Iris pigment epithelial cell (primary cell): ENCODE results near the gene RCOR1.
A peak's percentile ranks its signal among the peaks of the same experiment; 100 is the strongest.

Experiments used
- DNase-seq: peaks from one replicate; pipeline ENCODE4 v3.0.0-alpha.2; 2011; ENCODE audit warnings: low read depth

Gene RCOR1

DNA sequence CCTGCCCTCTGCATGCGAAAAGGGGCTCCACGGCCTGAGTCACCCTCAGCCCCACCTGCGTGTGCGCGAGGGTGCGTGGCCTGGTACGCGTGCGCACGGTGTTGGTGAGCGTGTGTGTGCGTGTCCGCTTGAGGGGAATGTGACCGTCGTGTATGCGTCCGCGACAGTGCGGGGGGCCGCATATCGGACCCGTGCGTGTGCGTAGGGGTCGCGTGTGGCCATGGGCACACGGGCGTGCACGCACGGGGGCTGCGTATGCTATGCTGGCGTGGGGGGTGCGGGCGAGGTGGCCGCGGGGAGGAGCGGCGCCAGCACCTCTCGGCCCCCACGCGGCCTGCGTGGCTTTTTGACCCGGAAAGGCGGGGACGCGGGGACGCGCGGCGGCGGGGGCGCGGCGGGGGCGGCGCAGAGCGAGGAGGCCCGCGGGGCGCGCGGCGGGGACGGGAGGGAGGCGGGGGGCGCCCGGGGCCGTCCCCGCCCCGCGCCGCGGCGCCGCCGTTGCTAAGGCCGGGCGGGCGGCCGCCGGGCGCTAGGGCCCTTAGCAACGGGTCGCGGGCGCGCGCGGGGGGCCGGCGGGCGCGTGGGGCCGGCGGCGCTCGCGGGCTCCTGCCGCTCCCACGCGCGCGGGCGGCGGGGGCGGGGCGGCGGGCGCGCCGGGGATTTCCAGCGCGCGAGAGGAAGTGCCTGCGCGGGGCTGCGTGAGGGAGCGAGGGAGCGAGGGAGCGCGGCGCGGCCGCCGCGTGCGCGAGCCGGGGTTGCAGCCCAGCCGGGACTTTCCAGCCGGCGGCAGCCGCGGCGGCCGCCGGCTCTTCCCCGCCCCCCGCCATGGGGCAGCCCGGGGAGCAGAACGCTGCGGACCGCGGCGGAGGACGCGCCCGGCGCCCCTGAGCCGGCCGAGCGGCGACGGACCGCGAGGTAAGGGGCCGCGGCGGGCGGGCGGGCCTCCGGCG is 184.6 kb downstream of the RCOR1 start, which contains the start of gene TRAF3:
TRAF3 (plus strand) TSS at position 689 of the 950 bp plus-strand sequence. CDS start 92,753 bp downstream, outside the sequence.
- DNase-seq, result peak; percentile 81

- peak; percentile 9 for DNase-seq
Observed at GRCh38 chr14:102777711-102778337, 185.4 kb downstream of the RCOR1 start.

DNA sequence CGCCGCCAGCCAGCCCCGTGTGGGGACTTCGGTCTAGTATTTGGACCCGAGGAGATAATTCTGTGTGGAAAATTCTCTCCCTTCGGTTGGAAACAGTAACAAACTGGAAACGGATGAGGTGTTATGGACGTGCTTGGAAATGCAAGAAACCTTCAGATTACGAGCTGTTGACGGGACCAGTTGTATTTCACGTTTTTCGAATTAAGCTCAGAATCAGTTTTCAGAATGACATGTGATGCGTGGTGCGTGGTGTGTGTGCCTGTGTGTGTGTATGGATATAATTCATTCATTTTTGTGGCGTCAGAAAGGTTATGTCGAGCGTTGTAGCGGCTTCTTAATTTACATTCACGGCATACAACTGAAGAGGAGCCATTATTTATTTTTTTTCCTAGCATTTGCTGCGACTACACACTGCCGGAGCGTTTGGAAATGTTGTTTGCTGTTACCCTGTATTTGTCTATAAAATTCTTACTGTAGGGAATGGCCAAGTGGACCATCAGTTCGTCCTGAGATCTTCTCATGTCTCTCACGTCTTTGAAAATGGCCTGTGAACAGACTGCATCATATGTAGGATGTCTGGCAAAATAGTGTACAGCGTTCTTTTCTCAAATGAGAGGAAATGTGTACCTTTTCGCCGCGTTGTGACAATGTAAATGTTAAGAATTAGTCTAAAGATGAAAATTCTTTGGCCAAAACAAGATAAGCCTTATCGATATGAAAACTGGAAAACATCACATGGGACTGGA is 186.1 kb downstream of the RCOR1 start:
- peak; percentile 64 for DNase-seq

DNA sequence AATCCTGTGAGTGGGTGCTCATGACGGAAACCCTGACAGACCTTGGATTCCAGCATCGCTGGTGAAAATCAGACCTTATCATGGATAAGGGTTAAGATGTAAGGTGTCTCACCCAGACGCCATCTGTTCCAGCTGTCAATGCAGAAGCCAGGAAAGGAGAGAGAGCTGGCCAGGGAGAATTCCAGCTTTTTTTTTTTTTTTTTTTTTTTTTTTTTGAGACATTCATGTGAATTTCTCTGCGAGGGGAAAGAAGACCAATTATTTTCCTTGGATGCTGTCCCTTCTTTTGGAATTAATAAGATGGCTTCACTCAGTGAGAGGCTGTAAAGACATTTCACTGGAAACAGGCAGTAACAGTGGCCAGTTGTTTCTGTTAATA is 186.6 kb downstream of the RCOR1 start:
- DNase-seq, result peak; percentile 10

GRCh38 chr14:102779574-102780315 is 187.3 kb downstream of the RCOR1 start:
- DNase-seq, result peak; percentile 63
